HFFc6 (cell line): ENCODE measurements around the gene LMNTD2. TPM values are rescaled to one million over a fixed set of nuclear protein-coding genes. Genes with fewer than 3 reads are reported as not detected.

ENCODE experiments used
- DNase-seq: peaks from one replicate; pipeline ENCODE4 v3.0.0-alpha.2; 2018
- H3K27ac Mint-ChIP-seq: 2 replicates; pipeline ENCODE4 v1.8.0; 2020; ENCODE audit warnings: mild to moderate bottlenecking, mixed read lengths
- H3K27me3 Mint-ChIP-seq: 2 replicates; pipeline ENCODE4 v1.8.0; 2021; ENCODE audit warnings: mild to moderate bottlenecking, moderate library complexity, mixed read lengths; ENCODE audit not compliant: insufficient read depth
- H3K36me3 Mint-ChIP-seq: 2 replicates; pipeline ENCODE4 v1.8.0; 2021; ENCODE audit warnings: low read depth, mixed read lengths
- H3K4me1 Mint-ChIP-seq: 2 replicates; pipeline ENCODE4 v1.8.0; 2020; ENCODE audit warnings: low read depth, mixed read lengths
- H3K4me3 Mint-ChIP-seq: 2 replicates; pipeline ENCODE4 v1.8.0; 2020; ENCODE audit warnings: mild to moderate bottlenecking, moderate library complexity, mixed read lengths
- H3K9me3 Mint-ChIP-seq: 2 replicates; pipeline ENCODE4 v1.8.0; 2020; ENCODE audit warnings: mild to moderate bottlenecking, mixed read lengths
- total RNA-seq, 6 experiments: library from RNA; stranded (reverse); fragmentation: NEBNext Ultra II Directional; extraction: Animal tissue kit (Norgen Biotek cat#: 25700); gene quantifications; 2 replicates in 1 of 6; 3 replicates in 5 of 6; pipeline ENCODE4 v1.2.3, GENCODE V29; 2021
- TF ChIP-seq, protein P1 (sequence below): fragments of 200-600 bp; sonication (generic); IDR thresholded peaks from 2 replicates; pipeline ENCODE4 v1.5.0; 2021; ENCODE audit warnings: antibody characterized with exemption, mild to moderate bottlenecking

Gene LMNTD2
- total RNA-seq, 6 experiments from 2014 or later: 0.37 to 2.3 (median 0.97) TPM

DNA sequence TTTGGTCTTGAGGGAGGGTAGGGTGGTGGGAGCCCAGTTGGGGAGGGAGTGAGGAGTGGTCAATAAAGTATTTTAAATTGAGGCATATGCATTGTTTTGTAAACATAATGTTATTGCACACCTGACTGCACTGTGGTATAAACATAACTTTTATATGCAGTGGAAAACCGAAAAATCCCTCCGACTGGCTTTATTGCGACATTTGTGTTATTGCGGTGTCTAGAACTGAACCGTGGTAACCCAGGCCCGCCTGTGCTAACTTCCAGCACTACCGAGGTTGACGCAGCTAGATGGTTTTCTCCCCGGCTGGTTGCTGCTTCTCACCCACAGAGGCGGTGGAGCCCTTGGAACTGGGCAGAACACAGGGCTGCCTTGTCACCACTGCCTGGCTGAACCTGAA lies 45.9 kb downstream of the LMNTD2 start:
- H3K9me3 Mint-ChIP-seq: peaks cover 18% of the 10 kb centered on the region
- no peaks in the 10 kb centered on the region; the same call in none of the 2 replicates for H3K27me3 Mint-ChIP-seq
- TF ChIP-seq, protein P1, sequence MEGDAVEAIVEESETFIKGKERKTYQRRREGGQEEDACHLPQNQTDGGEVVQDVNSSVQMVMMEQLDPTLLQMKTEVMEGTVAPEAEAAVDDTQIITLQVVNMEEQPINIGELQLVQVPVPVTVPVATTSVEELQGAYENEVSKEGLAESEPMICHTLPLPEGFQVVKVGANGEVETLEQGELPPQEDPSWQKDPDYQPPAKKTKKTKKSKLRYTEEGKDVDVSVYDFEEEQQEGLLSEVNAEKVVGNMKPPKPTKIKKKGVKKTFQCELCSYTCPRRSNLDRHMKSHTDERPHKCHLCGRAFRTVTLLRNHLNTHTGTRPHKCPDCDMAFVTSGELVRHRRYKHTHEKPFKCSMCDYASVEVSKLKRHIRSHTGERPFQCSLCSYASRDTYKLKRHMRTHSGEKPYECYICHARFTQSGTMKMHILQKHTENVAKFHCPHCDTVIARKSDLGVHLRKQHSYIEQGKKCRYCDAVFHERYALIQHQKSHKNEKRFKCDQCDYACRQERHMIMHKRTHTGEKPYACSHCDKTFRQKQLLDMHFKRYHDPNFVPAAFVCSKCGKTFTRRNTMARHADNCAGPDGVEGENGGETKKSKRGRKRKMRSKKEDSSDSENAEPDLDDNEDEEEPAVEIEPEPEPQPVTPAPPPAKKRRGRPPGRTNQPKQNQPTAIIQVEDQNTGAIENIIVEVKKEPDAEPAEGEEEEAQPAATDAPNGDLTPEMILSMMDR: no peak
- no peak overlapping the region for H3K27ac Mint-ChIP-seq
- H3K4me1 Mint-ChIP-seq: peaks cover 8% of the 10 kb centered on the region; the same call in 1 of the 2 replicates
- H3K36me3 Mint-ChIP-seq: peaks cover 43% of the 10 kb centered on the region
- H3K4me3 Mint-ChIP-seq: no peak overlapping the region
- no peak for DNase-seq

- peaks cover 6% of the 10 kb centered on the region for H3K4me1 Mint-ChIP-seq
- peaks cover 43% of the 10 kb centered on the region for H3K36me3 Mint-ChIP-seq
- H3K4me3 Mint-ChIP-seq: no peak overlapping the region
Measured at GRCh38 chr11:512761-513595, 47.6 kb downstream of the LMNTD2 start.

DNA sequence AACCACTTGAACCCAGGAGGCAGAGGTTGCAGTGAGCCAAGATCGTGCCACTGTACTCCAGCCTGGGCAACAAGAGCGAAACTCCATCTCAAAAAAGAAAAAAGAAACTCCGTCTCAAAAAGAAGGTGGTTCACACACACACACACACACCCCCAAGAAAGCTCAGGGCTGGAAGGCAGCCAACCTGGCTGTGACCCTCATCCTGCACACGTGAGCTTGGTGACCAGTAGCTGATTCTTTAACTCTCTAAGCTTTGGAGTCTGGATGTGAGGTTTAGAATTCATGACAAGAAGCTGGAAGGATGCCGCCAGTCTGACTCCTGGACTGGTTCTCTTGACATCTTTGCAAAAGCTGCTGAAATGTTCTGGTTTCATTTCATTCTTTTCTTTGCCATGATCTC lies 51.6 kb downstream of the LMNTD2 start:
- H3K4me3 Mint-ChIP-seq: no peak overlapping the region
- H3K36me3 Mint-ChIP-seq: peaks cover 22% of the 10 kb centered on the region
- TF ChIP-seq, protein P1: no peak
- H3K27me3 Mint-ChIP-seq: peaks cover 7% of the 10 kb centered on the region
- no peak overlapping the region for H3K27ac Mint-ChIP-seq
- no peaks in the 10 kb centered on the region for H3K9me3 Mint-ChIP-seq
- H3K4me1 Mint-ChIP-seq: peaks cover 21% of the 10 kb centered on the region
- no peak for DNase-seq

More at GRCh38 chr11:512761-513595, 47.6 kb downstream of the LMNTD2 start:
- Mint-ChIP-seq H3K27me3 (no peaks in the 10 kb centered on the region; the same call in none of the 2 replicates), H3K27ac (no peak overlapping the region), H3K9me3 (peaks cover 18% of the 10 kb centered on the region)
- TF ChIP-seq, protein P1: no peak
- no peak for DNase-seq

- Mint-ChIP-seq H3K27me3 (peaks cover 9% of the 10 kb centered on the region), H3K27ac (peak overlapping the region; percentile 100), H3K36me3 (peaks cover 15% of the 10 kb centered on the region)
Measured at GRCh38 chr11:507727-508515, 52.6 kb downstream of the LMNTD2 start.

More at GRCh38 chr11:507727-508515, 52.6 kb downstream of the LMNTD2 start:
- DNase-seq: no peak
- TF ChIP-seq, protein P1: no peak
- H3K9me3 Mint-ChIP-seq: no peaks in the 10 kb centered on the region
- peaks cover 30% of the 10 kb centered on the region for H3K4me1 Mint-ChIP-seq
- H3K4me3 Mint-ChIP-seq: peak overlapping the region; percentile 96
